K562 (cell line): ENCODE results near the gene UTS2R. TPM values are rescaled to one million over a fixed set of nuclear protein-coding genes. Genes with fewer than 3 reads are reported as not detected.

Source experiments
- ATAC-seq: fragments of 200-7000 bp; cut with Tn5 transposase; 3 replicates; pipeline ENCODE4 v1.9.1; 2020; ENCODE audit warnings: moderate library complexity
- BruUV-seq: library from RNA; stranded (reverse); fragments of 400-500 nt; replicated peaks from 2 replicates; lab custom pipeline; 2021; lab: Mats Ljungman, UMichigan
- CTCF ChIA-PET: fragments of 300-600 bp; formaldehyde crosslinking; extraction: SDS; loops from one replicate; lab custom pipeline; 2021; ENCODE audit warnings: low intra/inter-chr PET ratio; lab: Yijun Ruan, JAX
- POLR2A ChIA-PET: fragments of 300-600, 350-650 bp; sonication (Branson Sonifier 250); formaldehyde crosslinking; extraction: SDS; loops from one replicate; lab custom pipeline; 2021; ENCODE audit warnings: antibody characterized with exemption, inconsistent platforms; lab: Yijun Ruan, JAX
- DNase-seq, 4 experiments: peaks; one replicate each; pipeline versions ENCODE4 v3.0.0 to v3.0.0-alpha.2; 2011 to 2018; ENCODE audit warnings: low spot score in 3 of 4, mixed read lengths in 3 of 4; ENCODE audit errors: extremely low read depth in 1 of 4
- FAIRE-seq: peaks from 2 replicates; lab custom pipeline; 2011; peaks lifted over from hg19 to GRCh38; lab: Jason Lieb, UNC
- H2AFZ ChIP-seq: 2 replicates; pipeline ENCODE4 v1.6.0; 2011; ENCODE audit warnings: low read depth, low read length, control low read depth, inconsistent platforms
- H3K27ac ChIP-seq: fragments of 200-600 bp; 3 replicates; pipeline ENCODE4 v1.8.0; 2011; ENCODE audit warnings: low read depth, mild to moderate bottlenecking, control low read depth, inconsistent platforms, low read length, moderate library complexity, mixed read lengths; ENCODE audit errors: extremely low read depth
- H3K27me3 ChIP-seq, 2 experiments: fragments of 300-600 bp in 1 of 2; 2 replicates in 1 of 2; 3 replicates in 1 of 2; pipeline versions ENCODE4 v1.6.0 to v1.8.0; 2011; ENCODE audit warnings: inconsistent platforms in 2 of 2, low read length in 2 of 2, mild to moderate bottlenecking in 1 of 2, mixed read lengths in 1 of 2, moderate library complexity in 1 of 2; ENCODE audit not compliant: control insufficient read depth in 2 of 2, insufficient read depth in 2 of 2
- H3K36me3 ChIP-seq: fragments of 300-600 bp; 3 replicates; pipeline ENCODE4 v1.8.0; 2011; ENCODE audit warnings: mild to moderate bottlenecking, low read length, inconsistent platforms; ENCODE audit not compliant: control insufficient read depth, insufficient read depth
- H3K4me1 ChIP-seq, 2 experiments: fragments of 200-600 bp in 1 of 2; replicated peaks in 1 of 2; 2 replicates in 1 of 2; 3 replicates in 1 of 2; pipeline versions ENCODE4 v1.5.1 to v1.8.0; 2011; ENCODE audit warnings: inconsistent platforms in 2 of 2, low read length in 2 of 2, mild to moderate bottlenecking in 1 of 2, mixed read lengths in 1 of 2, moderate library complexity in 1 of 2; ENCODE audit not compliant: control insufficient read depth in 2 of 2, insufficient read depth in 2 of 2
- H3K4me2 ChIP-seq: 2 replicates; pipeline ENCODE4 v1.6.1; 2011; ENCODE audit warnings: low read length, control low read depth, inconsistent platforms, mixed read lengths; ENCODE audit not compliant: insufficient read depth
- H3K4me3 ChIP-seq: fragments of 200-600 bp; sonication (generic), shearing (Covaris generic); 2 replicates; pipeline ENCODE4 v1.5.1; 2016; ENCODE audit warnings: control low read depth, inconsistent platforms
- H3K79me2 ChIP-seq: fragments of 200-600 bp; 3 replicates; pipeline ENCODE4 v1.8.0; 2011; ENCODE audit warnings: low read length, inconsistent platforms; ENCODE audit not compliant: control insufficient read depth, insufficient read depth
- H3K9ac ChIP-seq, 2 experiments: 2 replicates each; pipeline versions ENCODE4 v1.6.0 to v1.6.1; 2011; ENCODE audit warnings: low read depth in 2 of 2, low read length in 2 of 2, control low read depth in 1 of 2, inconsistent platforms in 1 of 2, mild to moderate bottlenecking in 1 of 2, mixed read lengths in 1 of 2; ENCODE audit not compliant: insufficient read depth in 1 of 2
- H3K9me1 ChIP-seq: one replicate; pipeline ENCODE4 v1.6.0; 2011; ENCODE audit warnings: inconsistent platforms, mild to moderate bottlenecking, low read length, moderate library complexity; ENCODE audit not compliant: control insufficient read depth, insufficient read depth
- H3K9me3 ChIP-seq: replicated peaks from 2 replicates; pipeline ENCODE4 v1.5.1; 2011; ENCODE audit warnings: low read depth, low read length, inconsistent platforms; ENCODE audit not compliant: control insufficient read depth, insufficient read depth
- H4K20me1 ChIP-seq: replicated peaks from 2 replicates; pipeline ENCODE4 v1.6.1; 2011; ENCODE audit warnings: low read length, inconsistent platforms, mixed read lengths; ENCODE audit not compliant: control insufficient read depth, insufficient read depth
- DLX4 ChIP-seq: fragments of 250-450 bp; sonication (Bioruptor Pico); IDR thresholded peaks from 2 replicates; pipeline ENCODE4 v1.6.1; 2021; ENCODE audit warnings: mild to moderate bottlenecking
- ELF1 ChIP-seq: fragments of 200-800 bp; sonication (Bioruptor generic); IDR thresholded peaks from 2 replicates; pipeline ENCODE4 v1.6.1; 2016; ENCODE audit warnings: missing genetic modification characterization, missing compliant biosample characterization
- ERF ChIP-seq: fragments of 450-650 bp; formaldehyde crosslinking; IDR thresholded peaks from 2 replicates; pipeline ENCODE4 v1.4.0; 2020; ENCODE audit warnings: mild to moderate bottlenecking, mixed read lengths
- FIP1L1 ChIP-seq: fragments of 200-400 bp; formaldehyde crosslinking; IDR thresholded peaks from 2 replicates; pipeline ENCODE4 v1.6.1; 2018; ENCODE audit warnings: mild to moderate bottlenecking, low read depth, low read length; ENCODE audit not compliant: poor library complexity, severe bottlenecking
- POLR3A ChIP-seq: IDR thresholded peaks from 2 replicates; pipeline ENCODE4 v1.6.1; 2011; ENCODE audit warnings: borderline replicate concordance, mild to moderate bottlenecking, moderate library complexity; ENCODE audit not compliant: insufficient read length, insufficient read depth; ENCODE audit errors: extremely low read depth
- SMARCA4 ChIP-seq: fragments of 450-650 bp; IDR thresholded peaks from 2 replicates; pipeline ENCODE4 v1.6.1; 2016
- SMARCA5 ChIP-seq: fragments of 450-650 bp; IDR thresholded peaks from 2 replicates; pipeline ENCODE4 v1.6.1; 2016
- SRF ChIP-seq, 2 experiments: fragments of 250-450, 450-650 bp in 1 of 2; sonication (Bioruptor Pico) in 1 of 2; sonication (generic) in 1 of 2; formaldehyde crosslinking; IDR thresholded peaks; 2 replicates each; pipeline versions ENCODE4 v1.5.0 to v1.5.1; 2020 to 2022; ENCODE audit warnings: mild to moderate bottlenecking in 1 of 2, missing genetic modification reagents in 1 of 2
- ZKSCAN3 ChIP-seq: fragments of 250-450 bp; sonication (Bioruptor Pico); IDR thresholded peaks from 2 replicates; pipeline ENCODE4 v1.4.0; 2020
- ZNF707 ChIP-seq: fragments of 250-450 bp; sonication (Bioruptor Pico); conservative IDR thresholded peaks from 2 replicates; pipeline ENCODE4 v1.8.0; 2022; ENCODE audit warnings: inconsistent platforms, mild to moderate bottlenecking, moderate library complexity
- WGBS: fragments of 100-300 bp; shearing (Covaris generic); methylation state at CpG from one replicate; pipeline ENCODE4 v1.1.6; 2016; ENCODE audit warnings: low coverage, mixed read lengths; ENCODE audit not compliant: insufficient coverage; ENCODE audit errors: missing lambda C conversion rate; 5-methylcytosine and 5-hydroxymethylcytosine counted together
- in situ Hi-C: fragments of 300-500 bp; cut with MboI; formaldehyde crosslinking; loops from 4 replicates; pipeline ENCODE4 v1.15.0; 2018; ENCODE audit warnings: inconsistent platforms, mixed read lengths
- intact Hi-C: fragments of 100-400 bp; cut with micrococcal nuclease; formaldehyde crosslinking; loops from 2 replicates; pipeline ENCODE4 v1.14.2; 2022
- polyA plus RNA-seq, 8 experiments: library from polyadenylated mRNA; depleted of rRNA in 4 of 8; stranded (reverse) in 5 of 8; unstranded in 3 of 8; fragments of >200 nt; fragmentation: Nextera tagmentation in 2 of 8; fragmentation: Illumina TruSeq in 1 of 8; extraction: Ambion mirVana in 2 of 8; extraction: Trizol in 1 of 8; gene quantifications; 2 replicates each; pipeline versions ENCODE4 v1.2.1 to v1.2.3, GENCODE V29; 2011 to 2014; ENCODE audit warnings: inconsistent platforms in 1 of 8, missing spikeins in 1 of 8
- total RNA-seq, 7 experiments: library from RNA; depleted of rRNA in 6 of 7; stranded (reverse); fragments of >200 nt in 6 of 7; fragmentation: Illumina TruSeq in 2 of 7; extraction: Trizol in 2 of 7; gene quantifications; 2 replicates each; pipeline versions ENCODE4 v1.2.1 to v1.2.3, GENCODE V29; 2011 to 2021; ENCODE audit warnings: low replicate concordance in 1 of 7
- TF ChIP-seq, protein P1 (sequence below): fragments of 250-450 bp; sonication (Bioruptor Pico); IDR thresholded peaks from 2 replicates; pipeline ENCODE4 v1.4.0; 2020; ENCODE audit warnings: mild to moderate bottlenecking, moderate library complexity, borderline replicate concordance

The UTS2R gene
- total and polyA plus RNA-seq, 9 of the 15 experiments (the other 6 are each of a cell fraction or from before 2014, with no cell fraction given), result 0.22 TPM; not detected in 8

GRCh38 chr17:82424001-82424862 lies 52.7 kb downstream of the UTS2R start:
- BruUV-seq, result no TSS peak
- Histone ChIP-seq H3K79me2 (no peaks in the 10 kb centered on the region; the same call in 2 of the 3 replicates), H3K9ac (no peak overlapping the region), H3K4me1 (peaks cover 4 to 17% of the 10 kb centered on the region in 2 experiments; a peak in 4 of 5 replicates), H3K4me2 (no peak overlapping the region; the same call in 1 of the 2 replicates), H3K36me3 (peaks cover 5% of the 10 kb centered on the region; the same call in 1 of the 3 replicates), H3K9me1 (no peaks in the 10 kb centered on the region), H2AFZ (no peak overlapping the region), H3K4me3 (no peak overlapping the region), H3K9me3 (no peaks in the 10 kb centered on the region), H3K27ac (no peak overlapping the region), H3K27me3 (no peaks in the 10 kb centered on the region), H4K20me1 (no peaks in the 10 kb centered on the region)
- CTCF ChIA-PET, result interaction anchor here (0.6 kb wide), 1 partner anchor 219 kb away, joined by 3 read pairs; no protein-coding TSS in a partner anchor
- POLR2A ChIA-PET, result interaction anchor here (0.6 to 1.0 kb wide), 2 partner anchors 12 to 111 kb away, joined by 3 read pairs; no protein-coding TSS in a partner anchor
- in situ Hi-C loops (no loop called here), intact Hi-C loops (no loop called here)
- peak; percentile 48 to 78 (median 58) for DNase-seq
- peak; percentile 89 for FAIRE-seq
- ATAC-seq, result peak; percentile 88
- 67% methylated on average over 25 of the region's 25 CpGs for WGBS
- TF ChIP-seq DLX4 (CRISPR knock-in tag) (no peak), POLR3A (no peak), ELF1 (no peak), ZKSCAN3 (CRISPR knock-in tag) (no peak), ZNF707 (CRISPR knock-in tag) (no peak), FIP1L1 (no peak), SMARCA4 (no peak), SMARCA5 (no peak), ERF (CRISPR knock-in tag) (no peak), SRF (CRISPR knock-in tag; IDR thresholded peaks at IDR 0.05) (no peak)
- TF ChIP-seq, protein P1, sequence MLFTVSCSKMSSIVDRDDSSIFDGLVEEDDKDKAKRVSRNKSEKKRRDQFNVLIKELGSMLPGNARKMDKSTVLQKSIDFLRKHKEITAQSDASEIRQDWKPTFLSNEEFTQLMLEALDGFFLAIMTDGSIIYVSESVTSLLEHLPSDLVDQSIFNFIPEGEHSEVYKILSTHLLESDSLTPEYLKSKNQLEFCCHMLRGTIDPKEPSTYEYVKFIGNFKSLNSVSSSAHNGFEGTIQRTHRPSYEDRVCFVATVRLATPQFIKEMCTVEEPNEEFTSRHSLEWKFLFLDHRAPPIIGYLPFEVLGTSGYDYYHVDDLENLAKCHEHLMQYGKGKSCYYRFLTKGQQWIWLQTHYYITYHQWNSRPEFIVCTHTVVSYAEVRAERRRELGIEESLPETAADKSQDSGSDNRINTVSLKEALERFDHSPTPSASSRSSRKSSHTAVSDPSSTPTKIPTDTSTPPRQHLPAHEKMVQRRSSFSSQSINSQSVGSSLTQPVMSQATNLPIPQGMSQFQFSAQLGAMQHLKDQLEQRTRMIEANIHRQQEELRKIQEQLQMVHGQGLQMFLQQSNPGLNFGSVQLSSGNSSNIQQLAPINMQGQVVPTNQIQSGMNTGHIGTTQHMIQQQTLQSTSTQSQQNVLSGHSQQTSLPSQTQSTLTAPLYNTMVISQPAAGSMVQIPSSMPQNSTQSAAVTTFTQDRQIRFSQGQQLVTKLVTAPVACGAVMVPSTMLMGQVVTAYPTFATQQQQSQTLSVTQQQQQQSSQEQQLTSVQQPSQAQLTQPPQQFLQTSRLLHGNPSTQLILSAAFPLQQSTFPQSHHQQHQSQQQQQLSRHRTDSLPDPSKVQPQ, result no peak
